HG02885 (cell line): ENCODE results near the gene KCNF1.

Source experiments
- ATAC-seq: cut with Tn5 transposase; IDR thresholded peaks from one replicate; pipeline ENCODE4 v1.9.1; 2021; ENCODE audit warnings: mild to moderate bottlenecking; ENCODE audit not compliant: unreplicated experiment, poor library complexity

The KCNF1 gene

GRCh38 chr2:10960606-10961489 is 49.1 kb downstream of the KCNF1 start:
- ATAC-seq, result no peak

- ATAC-seq, result no peak
Observed at GRCh38 chr2:10961490-10961875, 49.7 kb downstream of the KCNF1 start.

GRCh38 chr2:10962004-10962403 is 50.3 kb downstream of the KCNF1 start:
- no peak for ATAC-seq

- no peak for ATAC-seq
Observed at GRCh38 chr2:10963155-10963554, 51.4 kb downstream of the KCNF1 start.
